WERI-Rb-1 (cell line): ENCODE measurements around the gene RNF215.

ENCODE experiments used
- DNase-seq: peaks from one replicate; pipeline ENCODE4 v3.0.0-alpha.2; 2020
- H3K27ac ChIP-seq: fragments of 250-450 bp; sonication (Bioruptor Pico); 2 replicates; pipeline ENCODE4 v1.5.1; 2020; ENCODE audit warnings: mild to moderate bottlenecking, moderate library complexity
- H3K27me3 ChIP-seq: fragments of 250-450 bp; sonication (Bioruptor Pico); 2 replicates; pipeline ENCODE4 v1.5.1; 2021; ENCODE audit warnings: mild to moderate bottlenecking, low read depth, moderate library complexity; ENCODE audit not compliant: insufficient read depth, severe bottlenecking
- H3K36me3 ChIP-seq: fragments of 250-450 bp; sonication (Bioruptor Pico); 2 replicates; pipeline ENCODE4 v1.5.1; 2020; ENCODE audit warnings: mild to moderate bottlenecking, moderate library complexity
- H3K4me3 ChIP-seq: 2 replicates; pipeline ENCODE4 v1.5.1; 2011; ENCODE audit warnings: low read depth, mild to moderate bottlenecking, control low read depth, low read length
- H3K9me3 ChIP-seq: fragments of 250-450 bp; sonication (Bioruptor Pico); 2 replicates; pipeline ENCODE4 v1.5.1; 2021; ENCODE audit warnings: mild to moderate bottlenecking, moderate library complexity; ENCODE audit not compliant: severe bottlenecking
- TF ChIP-seq, protein P1 (sequence below): IDR thresholded peaks from 2 replicates; pipeline ENCODE4 v1.5.1; 2011; ENCODE audit warnings: low read depth, mild to moderate bottlenecking, control low read depth, inconsistent platforms, low read length

The RNF215 gene

DNA sequence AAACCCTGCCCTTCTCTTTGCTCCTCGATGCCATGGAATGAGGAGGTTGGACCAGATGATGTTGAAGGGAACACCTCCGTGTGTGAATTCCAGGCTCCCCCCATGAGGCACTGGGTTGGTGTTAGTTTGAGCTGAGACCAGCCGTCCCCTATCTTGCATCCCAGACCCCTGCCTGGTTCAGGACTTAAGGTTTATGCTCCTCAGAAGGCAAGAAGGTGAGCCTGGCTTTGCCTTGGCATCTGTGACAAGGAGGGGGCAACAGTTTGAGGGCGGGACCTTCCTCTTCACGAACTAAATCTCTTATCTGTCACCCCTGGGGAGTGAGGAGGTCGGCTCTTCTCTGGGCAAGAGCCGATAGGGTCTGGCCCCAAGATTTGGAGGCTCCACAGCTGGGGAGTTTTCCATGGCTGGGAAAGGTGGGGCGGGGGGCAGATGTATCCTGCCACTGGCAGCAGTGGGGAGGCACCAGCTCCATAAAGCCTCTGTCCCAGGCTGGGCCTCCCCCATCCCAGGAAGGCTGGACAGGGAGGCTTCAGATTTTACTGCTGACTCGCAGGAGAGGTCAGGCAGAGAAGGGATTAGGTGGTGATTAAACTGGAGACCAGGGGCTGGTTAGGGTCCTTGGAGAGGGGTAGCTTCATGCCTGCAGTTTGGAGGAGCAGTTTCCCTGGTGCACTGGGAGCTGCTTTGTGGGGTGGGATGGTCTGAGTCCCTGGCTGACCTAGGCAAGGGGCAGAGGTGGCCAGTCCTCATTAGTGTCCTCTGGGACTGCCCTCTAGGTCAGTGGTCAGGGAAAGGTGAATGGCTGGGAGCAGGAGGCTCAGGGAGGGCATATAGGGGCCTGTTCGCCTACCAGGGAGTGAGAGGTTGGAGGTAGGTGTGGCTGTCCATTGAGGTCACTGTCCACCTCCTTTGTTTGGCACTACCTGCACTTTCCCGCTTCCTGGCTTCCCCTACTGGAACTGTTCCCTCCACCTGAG lies 10.7 kb upstream of the RNF215 start:
- H3K36me3 ChIP-seq, result peaks cover 7% of the 10 kb centered on the region; the same call in 1 of the 2 replicates
- no peak overlapping the region for H3K27ac ChIP-seq
- no peaks in the 10 kb centered on the region for H3K9me3 ChIP-seq
- H3K27me3 ChIP-seq, result no peaks in the 10 kb centered on the region
- peak overlapping the region; percentile 65 for H3K4me3 ChIP-seq
- DNase-seq, result no peak
- TF ChIP-seq, protein P1, sequence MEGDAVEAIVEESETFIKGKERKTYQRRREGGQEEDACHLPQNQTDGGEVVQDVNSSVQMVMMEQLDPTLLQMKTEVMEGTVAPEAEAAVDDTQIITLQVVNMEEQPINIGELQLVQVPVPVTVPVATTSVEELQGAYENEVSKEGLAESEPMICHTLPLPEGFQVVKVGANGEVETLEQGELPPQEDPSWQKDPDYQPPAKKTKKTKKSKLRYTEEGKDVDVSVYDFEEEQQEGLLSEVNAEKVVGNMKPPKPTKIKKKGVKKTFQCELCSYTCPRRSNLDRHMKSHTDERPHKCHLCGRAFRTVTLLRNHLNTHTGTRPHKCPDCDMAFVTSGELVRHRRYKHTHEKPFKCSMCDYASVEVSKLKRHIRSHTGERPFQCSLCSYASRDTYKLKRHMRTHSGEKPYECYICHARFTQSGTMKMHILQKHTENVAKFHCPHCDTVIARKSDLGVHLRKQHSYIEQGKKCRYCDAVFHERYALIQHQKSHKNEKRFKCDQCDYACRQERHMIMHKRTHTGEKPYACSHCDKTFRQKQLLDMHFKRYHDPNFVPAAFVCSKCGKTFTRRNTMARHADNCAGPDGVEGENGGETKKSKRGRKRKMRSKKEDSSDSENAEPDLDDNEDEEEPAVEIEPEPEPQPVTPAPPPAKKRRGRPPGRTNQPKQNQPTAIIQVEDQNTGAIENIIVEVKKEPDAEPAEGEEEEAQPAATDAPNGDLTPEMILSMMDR, result no peak

DNA sequence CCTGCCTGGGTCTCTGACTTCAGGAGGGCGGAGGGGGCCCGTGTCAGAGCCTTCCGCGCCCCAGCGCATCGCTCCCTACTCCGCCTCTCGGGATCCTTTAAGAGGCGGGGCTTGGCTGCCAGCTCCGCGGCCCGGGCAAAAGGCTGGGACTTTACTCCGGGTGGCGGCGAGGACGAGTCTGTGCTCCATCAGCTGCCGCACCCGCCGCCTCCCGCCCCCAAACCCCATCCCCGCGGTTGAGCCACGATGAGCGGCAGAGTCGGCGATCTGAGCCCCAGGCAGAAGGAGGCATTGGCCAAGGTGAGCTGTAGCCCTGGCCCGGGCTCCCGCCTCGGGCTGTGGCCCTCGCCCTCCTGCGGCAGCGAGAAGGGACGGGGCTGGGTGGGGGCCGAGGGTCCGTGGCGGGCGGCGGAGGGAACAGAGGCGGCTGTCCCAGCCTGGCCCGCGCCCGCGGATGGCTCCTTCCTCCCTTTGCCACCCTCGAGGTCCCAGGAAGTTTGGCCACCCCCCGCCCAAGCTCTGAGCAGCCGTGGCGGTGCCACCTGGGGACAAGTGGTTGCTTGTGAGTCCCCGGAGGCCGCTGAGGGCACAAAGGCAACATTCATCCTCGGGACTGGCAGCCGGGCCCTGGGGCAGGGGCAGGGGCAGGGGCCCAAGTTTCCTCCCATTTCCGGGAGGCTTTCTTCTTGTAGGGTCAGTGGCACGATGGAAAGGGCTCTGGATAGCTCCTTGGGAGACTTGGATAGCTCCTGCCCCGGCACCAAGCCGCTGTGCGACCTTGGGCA lies 9.9 kb upstream of the RNF215 start, which contains the start of gene SEC14L2:
SEC14L2 (plus strand) TSS at position 148 of the 785 bp plus-strand sequence; CDS start at position 247, 99 bp downstream.
- Histone ChIP-seq H3K27ac (no peak within 1 kb of the TSS), H3K36me3 (peaks cover 7% of the 10 kb centered on the region; the same call in 1 of the 2 replicates), H3K4me3 (peak within 1 kb of the TSS; percentile 65), H3K9me3 (no peaks in the 10 kb centered on the region), H3K27me3 (no peaks in the 10 kb centered on the region)
- TF ChIP-seq, protein P1, result no peak
- DNase-seq, result peak; percentile 78

DNA sequence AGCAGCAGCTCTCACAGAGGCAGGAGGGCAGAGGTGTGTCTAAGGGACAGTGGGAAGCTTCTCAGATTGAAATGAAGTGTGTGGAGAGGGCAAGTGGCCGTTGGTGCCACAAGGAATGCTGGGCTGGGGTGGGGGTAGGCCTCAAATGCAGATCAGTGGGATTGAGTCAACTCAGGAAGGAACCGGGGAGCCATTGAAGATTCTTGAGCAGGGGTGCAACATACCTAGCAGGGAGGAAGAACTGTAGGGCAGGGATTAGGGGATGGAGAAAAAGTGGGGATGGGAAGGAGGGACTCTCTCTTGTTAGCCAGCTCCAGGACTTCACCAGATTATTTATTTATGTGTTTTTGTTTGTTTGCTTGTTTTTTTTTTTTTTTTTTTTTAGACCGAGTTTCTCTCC lies 6.7 kb upstream of the RNF215 start:
- Histone ChIP-seq H3K9me3 (no peaks in the 10 kb centered on the region), H3K4me3 (no peak overlapping the region), H3K27ac (peak overlapping the region; percentile 78), H3K36me3 (no peaks in the 10 kb centered on the region), H3K27me3 (no peaks in the 10 kb centered on the region)
- TF ChIP-seq, protein P1, result no peak
- DNase-seq, result no peak

DNA sequence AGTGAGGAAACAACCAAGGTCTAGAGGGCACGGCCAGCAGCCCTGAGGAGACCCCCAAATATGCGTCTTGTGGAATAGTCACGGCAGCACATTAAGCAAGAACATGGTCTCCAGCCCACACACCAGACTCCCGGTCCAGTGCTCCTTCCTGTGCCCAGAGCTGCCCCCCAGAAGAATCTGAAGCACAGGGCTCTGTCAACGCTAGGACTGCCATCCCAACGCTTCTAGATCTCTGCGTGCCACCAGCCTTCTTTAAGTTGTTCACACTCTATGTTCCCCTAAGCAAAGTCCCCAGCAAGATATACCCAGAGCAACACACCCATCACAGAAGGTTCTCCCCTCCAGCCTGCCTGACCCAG lies 6.1 kb upstream of the RNF215 start:
- DNase-seq, result no peak
- TF ChIP-seq, protein P1, result no peak
- H3K36me3 ChIP-seq, result no peaks in the 10 kb centered on the region
- peak overlapping the region; percentile 14 for H3K4me3 ChIP-seq
- H3K27me3 ChIP-seq, result no peaks in the 10 kb centered on the region
- no peaks in the 10 kb centered on the region for H3K9me3 ChIP-seq
- H3K27ac ChIP-seq, result peak overlapping the region; percentile 78

DNA sequence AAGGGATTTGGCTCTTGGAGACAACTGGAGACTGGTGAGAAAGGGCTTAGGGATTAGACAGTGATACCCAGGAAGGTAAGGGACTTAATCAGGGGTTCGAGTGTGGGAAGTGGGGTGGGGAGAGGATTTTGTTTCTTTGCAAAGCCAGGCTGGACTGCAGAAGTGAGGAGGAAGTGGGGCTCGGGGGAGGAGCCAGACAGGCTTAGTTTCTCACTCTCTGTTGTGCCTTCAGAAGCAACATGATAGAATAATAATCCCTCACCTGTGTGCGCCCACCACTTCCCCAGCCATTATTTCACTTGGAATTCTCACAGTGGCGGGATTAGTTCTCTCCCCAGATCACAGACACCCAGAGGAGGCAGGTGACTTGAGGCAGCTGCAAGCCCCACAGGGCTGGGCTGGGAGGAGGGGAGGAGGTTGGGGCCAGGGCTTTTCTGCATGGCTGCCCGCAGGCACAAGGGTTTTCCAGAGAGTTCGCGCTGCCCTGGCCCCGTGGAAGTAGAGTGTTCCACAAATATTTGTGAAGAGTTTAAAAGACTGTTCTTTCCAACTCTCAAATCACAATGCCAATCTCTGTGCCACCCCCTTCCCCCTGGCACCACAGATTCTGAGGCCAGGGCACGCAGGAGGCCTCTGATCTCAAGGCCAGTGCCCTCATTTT lies 5.6 kb upstream of the RNF215 start:
- DNase-seq, result peak; percentile 92
- Histone ChIP-seq H3K27me3 (no peaks in the 10 kb centered on the region), H3K36me3 (no peaks in the 10 kb centered on the region), H3K9me3 (no peaks in the 10 kb centered on the region), H3K27ac (peak overlapping the region; percentile 78), H3K4me3 (peak overlapping the region; percentile 14)
- TF ChIP-seq, protein P1, result no peak
